Lower leg skin (tissue), 3 donors: ENCODE data around the gene KIF26B.

ENCODE experiments used
- CTCF ChIP-seq, 3 donors: fragments of 450-650 bp; IDR thresholded peaks; one replicate each; pipeline ENCODE4 v1.5.1; 2016; ENCODE audit warnings: antibody characterized with exemption in 3 of 3, mild to moderate bottlenecking in 3 of 3, moderate library complexity in 2 of 3
- POLR2A ChIP-seq, 2 donors: fragments of 450-650 bp; IDR thresholded peaks; one replicate each; pipeline ENCODE4 v1.6.1; 2016 to 2017; ENCODE audit warnings: antibody characterized with exemption in 2 of 2, mild to moderate bottlenecking in 1 of 2, moderate library complexity in 1 of 2

GRCh38 chr1:245283001-245283400 lies 128.2 kb downstream of the KIF26B start:
- no peak for TF ChIP-seq CTCF (IDR thresholded peaks at IDR 0.05)
- TF ChIP-seq POLR2A (IDR thresholded peaks at IDR 0.05): no peak
